Mucosa of rectum (tissue), 2 donors: ENCODE measurements around the gene RGSL1.

Source experiments
- H3K27ac ChIP-seq, 2 donors: one replicate each; pipeline ENCODE4 v1.7.0; 2013; ENCODE audit warnings: inconsistent platforms in 2 of 2, low read depth in 2 of 2, low read length in 2 of 2
- H3K27me3 ChIP-seq, 2 donors: one replicate each; pipeline ENCODE4 v1.7.0; 2013; ENCODE audit warnings: low read length in 2 of 2; ENCODE audit not compliant: control insufficient read depth in 2 of 2, insufficient read depth in 2 of 2
- H3K36me3 ChIP-seq, 2 donors: one replicate each; pipeline ENCODE4 v1.7.0; 2013; ENCODE audit warnings: low read length in 2 of 2; ENCODE audit not compliant: control insufficient read depth in 2 of 2, insufficient read depth in 2 of 2
- H3K4me1 ChIP-seq, 2 donors: one replicate each; pipeline ENCODE4 v1.7.0; 2013; ENCODE audit warnings: low read length in 2 of 2, mild to moderate bottlenecking in 1 of 2; ENCODE audit not compliant: control insufficient read depth in 2 of 2, insufficient read depth in 2 of 2
- H3K4me3 ChIP-seq, 2 donors: one replicate each; pipeline ENCODE4 v1.7.0; 2013; ENCODE audit warnings: low read length in 2 of 2
- H3K9ac ChIP-seq, 2 donors: one replicate each; pipeline ENCODE4 v1.7.0; 2013; ENCODE audit warnings: low read length in 2 of 2, low read depth in 1 of 2, mild to moderate bottlenecking in 1 of 2
- H3K9me3 ChIP-seq, 2 donors: one replicate each; pipeline ENCODE4 v1.7.0; 2013; ENCODE audit warnings: low read length in 2 of 2; ENCODE audit not compliant: control insufficient read depth in 2 of 2
- donor health status: healthy.
- donor health status: Normal muscosa, but diverticular disease.

Gene RGSL1

DNA sequence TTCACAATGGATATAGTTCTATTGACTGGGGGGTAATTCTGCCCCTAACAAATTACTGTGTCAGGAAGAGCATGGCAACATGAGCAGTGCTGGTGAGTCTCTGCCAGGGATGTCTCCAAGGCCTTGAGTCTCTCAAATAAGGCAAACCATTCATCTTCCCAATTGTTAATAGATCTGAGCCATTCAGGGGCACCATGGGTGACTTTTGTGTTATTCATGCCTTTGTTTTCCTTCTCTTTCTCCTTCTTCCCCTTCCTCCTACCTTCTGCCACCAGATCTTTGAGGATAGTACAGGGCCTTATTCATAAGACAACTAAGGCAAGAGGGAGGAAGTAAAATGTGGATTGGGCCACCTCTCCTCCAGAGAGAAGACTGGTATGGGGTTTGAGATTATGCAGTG lies at the start of gene RGSL1:
RGSL1 (plus strand) TSS at position 60 of the 400 bp plus-strand sequence; CDS start at position 80, 20 bp downstream.
- Histone ChIP-seq H3K36me3 (no peaks in the 10 kb centered on the region), H3K9ac (no peak within 1 kb of the TSS), H3K4me3 (no peak within 1 kb of the TSS), H3K9me3 (no peaks in the 10 kb centered on the region), H3K27ac (no peak within 1 kb of the TSS), H3K4me1 (no peaks in the 10 kb centered on the region), H3K27me3 (no peaks in the 10 kb centered on the region)

DNA sequence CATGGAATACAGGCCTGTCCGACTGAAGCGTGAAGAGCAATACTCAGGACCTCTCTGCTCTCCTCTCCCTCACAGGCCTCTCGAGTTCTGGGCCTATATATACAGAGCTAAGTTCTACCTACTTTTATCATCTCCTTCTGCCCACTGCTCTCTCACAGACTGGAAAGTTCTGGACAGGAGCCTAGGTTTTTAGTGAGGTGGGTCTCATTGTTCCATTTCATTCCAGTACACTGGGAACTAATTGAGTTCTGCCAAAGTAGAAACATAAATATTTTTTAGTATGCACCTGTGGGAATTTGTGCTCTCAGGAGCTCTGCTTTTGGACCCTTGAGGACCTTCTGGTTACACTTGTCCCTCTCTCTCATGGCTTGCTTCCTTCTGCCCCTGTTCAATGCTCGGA lies 49.4 kb upstream of the RGSL1 start, which contains the start of gene TEDDM1:
TEDDM1 (minus strand) TSS at position 101 of the 400 bp plus-strand sequence. CDS start 182 bp downstream, outside the sequence.
- Histone ChIP-seq H3K27ac (no peak within 1 kb of the TSS), H3K4me3 (no peak within 1 kb of the TSS), H3K9ac (no peak within 1 kb of the TSS), H3K9me3 (no peaks in the 10 kb centered on the region), H3K4me1 (peaks cover 0 to 10% of the 10 kb centered on the region in 2 donors), H3K27me3 (no peaks in the 10 kb centered on the region), H3K36me3 (no peaks in the 10 kb centered on the region)

DNA sequence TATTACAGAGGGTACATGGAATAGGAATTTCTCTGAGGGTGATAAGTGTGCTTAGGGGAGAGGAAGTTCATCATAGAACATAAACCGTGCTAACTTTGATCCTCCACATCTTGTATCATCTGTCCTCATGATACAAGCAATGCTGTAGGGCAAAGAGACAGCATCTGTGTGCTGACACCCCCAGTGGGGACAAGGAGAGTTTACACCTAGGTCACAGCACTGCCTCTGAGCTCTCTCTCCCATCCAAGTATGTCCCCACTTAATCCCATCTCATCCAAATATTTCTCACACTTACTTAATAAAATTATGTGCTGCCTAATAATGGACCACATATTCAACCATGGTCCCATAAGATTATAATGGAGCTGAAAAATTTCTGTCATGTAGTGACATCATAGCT lies 45.2 kb upstream of the RGSL1 start:
- Histone ChIP-seq H3K9me3 (no peaks in the 10 kb centered on the region), H3K27ac (no peak overlapping the region), H3K9ac (no peak overlapping the region), H3K4me3 (no peak overlapping the region), H3K27me3 (no peaks in the 10 kb centered on the region), H3K36me3 (no peaks in the 10 kb centered on the region), H3K4me1 (peaks cover 6 to 14% of the 10 kb centered on the region in 2 donors)

DNA sequence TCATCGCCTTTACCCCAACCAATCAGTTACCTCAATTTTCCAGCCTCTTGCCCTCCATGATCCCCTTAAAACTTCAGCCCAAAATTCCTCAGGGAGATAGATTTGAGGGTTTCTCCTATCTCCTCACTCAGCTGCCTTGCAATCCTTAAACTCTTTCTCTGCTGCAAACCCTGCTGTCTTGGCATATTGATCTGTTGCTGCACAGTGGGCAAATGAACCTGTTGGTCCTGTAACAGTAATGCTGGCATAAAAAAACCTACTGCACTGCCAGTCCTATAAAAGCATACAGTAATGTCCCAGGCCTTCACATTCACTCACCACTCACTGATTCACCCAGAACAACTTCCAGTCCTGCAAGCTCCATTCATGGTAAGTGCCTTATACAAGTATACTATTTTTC lies 44.4 kb upstream of the RGSL1 start:
- Histone ChIP-seq H3K27ac (no peak overlapping the region), H3K36me3 (no peaks in the 10 kb centered on the region), H3K4me1 (peaks cover 6 to 14% of the 10 kb centered on the region in 2 donors), H3K27me3 (no peaks in the 10 kb centered on the region), H3K9me3 (no peaks in the 10 kb centered on the region), H3K4me3 (no peak overlapping the region), H3K9ac (no peak overlapping the region)

DNA sequence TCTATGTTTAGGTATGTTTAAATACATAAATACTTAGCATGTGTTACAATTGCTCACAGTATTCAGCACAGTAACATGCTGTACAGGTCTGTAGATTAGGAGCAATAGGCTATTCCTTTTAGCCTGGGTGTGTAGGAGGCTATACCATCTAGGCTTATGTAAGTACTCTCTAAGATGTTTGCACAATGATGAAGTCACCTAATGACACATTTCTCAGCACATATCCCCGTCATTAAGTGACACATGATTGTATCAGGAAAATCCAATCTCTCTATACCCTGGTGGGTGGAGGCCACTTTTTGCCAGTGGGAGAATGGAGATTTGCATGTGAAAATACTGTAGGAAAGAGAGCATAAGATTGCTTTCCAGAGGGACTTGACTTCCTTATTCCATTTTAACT lies 43.9 kb upstream of the RGSL1 start:
- H3K27ac ChIP-seq, result no peak overlapping the region
- H3K27me3 ChIP-seq, result no peaks in the 10 kb centered on the region

DNA sequence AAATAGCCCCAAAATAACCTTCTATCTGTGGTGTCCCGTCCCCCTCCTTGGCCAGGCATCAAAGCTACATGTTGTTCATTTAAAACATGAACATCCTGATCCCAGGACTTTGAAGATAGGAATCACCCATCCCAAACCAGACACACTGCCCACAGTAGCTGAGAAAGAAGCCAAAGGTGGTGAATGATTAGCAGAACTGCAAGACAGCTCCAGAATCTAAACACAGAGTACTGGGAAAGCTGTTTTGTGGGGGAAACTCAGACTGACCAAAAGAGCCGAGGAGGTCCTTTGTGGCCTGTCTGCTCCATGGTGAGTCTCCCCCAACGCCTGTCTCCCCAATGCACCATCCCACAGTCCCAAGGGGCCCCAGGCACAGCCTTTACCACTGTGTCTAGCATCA lies 42.2 kb upstream of the RGSL1 start:
- Histone ChIP-seq H3K27me3 (no peaks in the 10 kb centered on the region), H3K4me1 (peaks cover 6 to 14% of the 10 kb centered on the region in 2 donors), H3K9me3 (no peaks in the 10 kb centered on the region), H3K4me3 (no peak overlapping the region), H3K9ac (no peak overlapping the region), H3K36me3 (no peaks in the 10 kb centered on the region), H3K27ac (peak overlapping the region; percentile 37 to 53)

More for the DNA sequence above, 43.9 kb upstream of the RGSL1 start:
- Histone ChIP-seq H3K36me3 (no peaks in the 10 kb centered on the region), H3K4me1 (peaks cover 6 to 14% of the 10 kb centered on the region in 2 donors), H3K4me3 (no peak overlapping the region), H3K9ac (no peak overlapping the region), H3K9me3 (no peaks in the 10 kb centered on the region)

DNA sequence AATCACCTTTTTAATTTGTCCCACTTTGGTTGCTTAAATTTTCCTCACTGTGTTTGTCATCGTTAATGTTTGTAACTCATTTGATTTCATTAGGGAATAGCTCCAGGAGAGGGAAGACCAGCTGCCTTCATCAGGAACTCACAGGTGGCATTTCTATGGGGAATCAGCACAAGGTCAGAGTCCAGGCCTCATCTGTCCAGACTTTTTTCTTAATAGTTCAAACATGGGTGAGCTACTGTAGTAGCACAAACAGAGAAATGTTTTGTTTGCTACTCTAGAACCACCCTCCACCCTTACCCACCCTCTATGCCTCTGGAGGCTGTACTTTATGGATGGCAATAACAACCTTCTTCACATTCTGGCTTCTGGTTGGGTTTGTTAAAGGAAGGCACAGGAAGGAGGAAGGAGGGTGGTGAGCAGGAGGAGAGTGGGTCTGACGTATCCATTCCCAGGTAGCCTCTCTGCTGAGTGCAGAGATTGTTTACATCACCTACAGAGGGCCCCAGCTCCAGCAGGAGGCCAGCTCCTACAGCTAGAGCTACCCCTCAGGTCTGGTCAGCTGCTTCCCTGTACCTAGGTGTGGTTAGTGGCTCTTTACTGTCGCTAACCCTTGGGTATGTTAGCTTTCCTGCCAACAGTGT lies 41.4 kb upstream of the RGSL1 start:
- no peak overlapping the region for H3K9ac ChIP-seq
- H3K4me1 ChIP-seq, result peaks cover 6 to 14% of the 10 kb centered on the region in 2 donors
- no peaks in the 10 kb centered on the region for H3K27me3 ChIP-seq
- no peaks in the 10 kb centered on the region for H3K36me3 ChIP-seq
- H3K9me3 ChIP-seq, result no peaks in the 10 kb centered on the region
- H3K4me3 ChIP-seq, result peak overlapping the region in 1 of 2 donors; percentile 14
- H3K27ac ChIP-seq, result peak overlapping the region; percentile 53 to 70

DNA sequence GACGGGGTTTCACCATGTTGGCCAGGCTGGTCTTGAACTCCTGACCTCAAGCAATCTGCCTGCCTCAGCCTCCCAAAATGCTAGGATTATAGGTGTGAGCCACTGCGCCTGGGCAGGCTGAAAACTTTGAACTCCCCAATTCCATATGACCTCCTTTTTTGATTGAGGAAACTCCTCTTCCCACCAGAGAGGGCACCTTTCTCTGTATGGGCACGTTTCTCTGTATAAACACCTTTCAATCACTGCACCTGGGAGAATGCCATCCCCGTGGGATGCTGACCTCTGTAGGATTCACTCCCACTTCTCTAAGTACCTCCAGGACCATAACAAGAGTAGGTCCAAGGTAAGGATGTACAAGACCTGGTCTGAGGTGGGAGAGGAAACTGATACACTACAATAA lies 39.8 kb upstream of the RGSL1 start:
- H3K27me3 ChIP-seq, result no peaks in the 10 kb centered on the region
- H3K36me3 ChIP-seq, result no peaks in the 10 kb centered on the region
- no peak overlapping the region for H3K4me3 ChIP-seq
- H3K9ac ChIP-seq, result no peak overlapping the region
- H3K4me1 ChIP-seq, result peaks cover 6 to 14% of the 10 kb centered on the region in 2 donors
- no peak overlapping the region for H3K27ac ChIP-seq
- H3K9me3 ChIP-seq, result no peaks in the 10 kb centered on the region

DNA sequence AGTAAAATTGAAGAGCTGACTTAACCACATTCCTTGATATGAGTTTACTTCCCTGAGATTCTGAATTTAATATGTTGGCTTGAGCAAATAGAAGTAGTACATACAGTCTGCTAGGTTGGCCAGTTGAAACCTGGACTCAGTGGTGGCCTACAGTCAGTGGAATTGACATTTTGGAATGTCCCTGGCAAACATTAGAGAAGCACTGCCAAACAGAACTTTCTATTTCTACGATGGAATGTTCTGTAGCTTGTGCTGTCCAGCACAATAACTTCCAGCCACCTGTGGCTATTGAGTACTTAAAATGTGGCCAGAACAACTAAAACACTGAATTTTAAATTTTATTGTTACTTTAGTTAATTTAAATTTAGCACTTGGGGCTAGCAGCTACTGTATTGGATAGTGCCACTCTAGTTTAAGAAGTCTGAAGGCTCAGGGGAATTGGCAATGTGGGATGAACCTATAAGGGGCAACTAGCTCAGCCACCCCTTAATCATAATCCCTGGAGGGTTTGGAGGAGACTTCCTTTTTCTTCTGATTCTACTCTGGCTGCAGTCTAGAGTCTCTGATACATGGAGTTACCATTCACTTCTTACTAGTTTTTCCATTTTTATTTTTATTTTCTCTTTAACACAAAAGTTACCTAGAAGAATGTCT lies 39.2 kb upstream of the RGSL1 start:
- Histone ChIP-seq H3K27me3 (no peaks in the 10 kb centered on the region), H3K4me1 (peaks cover 6 to 14% of the 10 kb centered on the region in 2 donors), H3K9me3 (no peaks in the 10 kb centered on the region), H3K36me3 (no peaks in the 10 kb centered on the region), H3K27ac (no peak overlapping the region), H3K9ac (no peak overlapping the region), H3K4me3 (no peak overlapping the region)

DNA sequence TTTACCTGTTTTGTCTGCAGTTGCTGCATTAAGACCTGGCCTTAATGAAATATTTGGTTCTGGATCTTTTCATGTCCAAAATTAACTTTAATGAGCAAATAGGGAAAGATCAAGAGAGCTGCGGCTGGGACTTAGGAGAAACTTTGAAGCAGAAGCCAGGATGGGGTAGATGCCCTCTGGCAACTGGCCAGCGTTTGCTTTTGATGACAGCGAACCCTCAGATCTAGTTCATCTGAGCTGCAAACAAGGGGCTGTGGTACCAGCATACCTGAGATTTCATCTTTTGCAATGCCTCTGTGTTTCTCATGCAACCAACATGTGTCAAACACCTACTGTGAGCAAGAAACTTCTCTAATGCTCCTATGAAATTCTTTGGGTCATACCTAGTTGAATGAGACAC lies 36.5 kb upstream of the RGSL1 start:
- H3K27me3 ChIP-seq, result no peaks in the 10 kb centered on the region
- no peaks in the 10 kb centered on the region for H3K36me3 ChIP-seq
- H3K4me1 ChIP-seq, result peaks cover 6 to 10% of the 10 kb centered on the region in 2 donors
- H3K27ac ChIP-seq, result no peak overlapping the region
- no peak overlapping the region for H3K4me3 ChIP-seq
- no peak overlapping the region for H3K9ac ChIP-seq
- no peaks in the 10 kb centered on the region for H3K9me3 ChIP-seq
